ENCODE results near the gene WDHD1. TPM values are rescaled to one million over a fixed set of nuclear protein-coding genes. Genes with fewer than 3 reads are reported as not detected.
"Not testable (repeated sequence)": the region's sequence is repeated elsewhere in the genome, so short reads cannot be mapped to it uniquely, and the experiment has no call there.

The WDHD1 gene
- total RNA-seq, 4 donors from 2014 or later: 1.3 to 3.4 (median 2.3) TPM

DNA sequence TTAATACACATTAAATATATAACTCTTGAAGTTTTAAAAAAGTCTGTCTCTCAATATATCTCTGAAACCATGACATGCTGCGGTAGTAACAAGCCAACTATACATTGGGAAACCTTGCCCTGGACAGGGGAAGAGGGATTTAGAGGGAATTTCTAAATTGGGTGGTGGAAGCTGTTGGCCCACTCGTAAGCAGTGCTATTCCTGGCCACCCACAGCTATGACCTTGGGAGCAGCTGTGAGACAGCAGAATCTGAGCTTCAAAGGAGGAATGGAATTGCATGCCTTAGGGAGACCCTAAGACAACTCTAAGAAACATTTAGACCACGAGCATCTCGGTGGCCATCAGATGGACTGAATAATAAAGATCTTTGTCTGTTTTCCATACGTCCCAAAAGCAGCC, 108.5 kb downstream of the WDHD1 start:
- H3K4me3 ChIP-seq: no peak overlapping the region
- H3K4me1 ChIP-seq: no peaks in the 10 kb centered on the region
- DNase-seq (ENCODE audit: low spot score in 2 of 2): no peak
- no peaks in the 10 kb centered on the region for H3K27me3 ChIP-seq
- H3K9me3 ChIP-seq: no peaks in the 10 kb centered on the region
- no peak overlapping the region for H3K27ac ChIP-seq
- WGBS: 62% methylated on average over 5 of the region's 5 CpGs
- TF ChIP-seq POLR2A (IDR thresholded peaks at IDR 0.05) (no peak), POLR2AphosphoS5 (IDR thresholded peaks at IDR 0.05) (no peak), EP300 (IDR thresholded peaks at IDR 0.05) (no peak)
- TF ChIP-seq, protein P1, sequence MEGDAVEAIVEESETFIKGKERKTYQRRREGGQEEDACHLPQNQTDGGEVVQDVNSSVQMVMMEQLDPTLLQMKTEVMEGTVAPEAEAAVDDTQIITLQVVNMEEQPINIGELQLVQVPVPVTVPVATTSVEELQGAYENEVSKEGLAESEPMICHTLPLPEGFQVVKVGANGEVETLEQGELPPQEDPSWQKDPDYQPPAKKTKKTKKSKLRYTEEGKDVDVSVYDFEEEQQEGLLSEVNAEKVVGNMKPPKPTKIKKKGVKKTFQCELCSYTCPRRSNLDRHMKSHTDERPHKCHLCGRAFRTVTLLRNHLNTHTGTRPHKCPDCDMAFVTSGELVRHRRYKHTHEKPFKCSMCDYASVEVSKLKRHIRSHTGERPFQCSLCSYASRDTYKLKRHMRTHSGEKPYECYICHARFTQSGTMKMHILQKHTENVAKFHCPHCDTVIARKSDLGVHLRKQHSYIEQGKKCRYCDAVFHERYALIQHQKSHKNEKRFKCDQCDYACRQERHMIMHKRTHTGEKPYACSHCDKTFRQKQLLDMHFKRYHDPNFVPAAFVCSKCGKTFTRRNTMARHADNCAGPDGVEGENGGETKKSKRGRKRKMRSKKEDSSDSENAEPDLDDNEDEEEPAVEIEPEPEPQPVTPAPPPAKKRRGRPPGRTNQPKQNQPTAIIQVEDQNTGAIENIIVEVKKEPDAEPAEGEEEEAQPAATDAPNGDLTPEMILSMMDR (IDR thresholded peaks at IDR 0.05): no peak
- no peaks in the 10 kb centered on the region for H3K36me3 ChIP-seq

DNA sequence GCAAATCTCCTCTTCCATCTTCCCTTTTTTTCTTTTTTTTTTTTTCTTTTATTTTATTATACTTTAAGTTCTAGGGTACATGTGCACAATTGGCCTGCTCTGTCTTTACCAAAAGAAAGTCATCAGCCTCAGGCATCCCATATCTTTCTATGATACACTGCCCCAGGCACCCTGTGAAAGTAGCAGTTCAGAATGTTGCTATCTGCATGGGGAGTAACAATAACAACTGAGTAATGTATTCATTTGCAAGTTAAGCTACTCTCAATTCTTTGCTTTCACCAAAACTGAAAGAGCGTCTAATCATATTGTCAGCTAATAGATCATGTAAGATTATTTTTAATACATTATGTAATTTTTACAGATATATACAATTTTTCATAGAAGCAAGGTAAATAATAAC, 110.8 kb downstream of the WDHD1 start:
- 88% methylated on average over 1 of the region's 1 CpG for WGBS
- no peaks in the 10 kb centered on the region for H3K27me3 ChIP-seq
- no peak for TF ChIP-seq EP300 (IDR thresholded peaks at IDR 0.05)
- no peak for TF ChIP-seq POLR2A (IDR thresholded peaks at IDR 0.05)
- H3K36me3 ChIP-seq: no peaks in the 10 kb centered on the region
- no peak overlapping the region for H3K27ac ChIP-seq
- H3K9me3 ChIP-seq: no peaks in the 10 kb centered on the region
- H3K4me1 ChIP-seq: no peaks in the 10 kb centered on the region
- H3K4me3 ChIP-seq: no peak overlapping the region
- no peak for DNase-seq (ENCODE audit: low spot score in 2 of 2)

DNA sequence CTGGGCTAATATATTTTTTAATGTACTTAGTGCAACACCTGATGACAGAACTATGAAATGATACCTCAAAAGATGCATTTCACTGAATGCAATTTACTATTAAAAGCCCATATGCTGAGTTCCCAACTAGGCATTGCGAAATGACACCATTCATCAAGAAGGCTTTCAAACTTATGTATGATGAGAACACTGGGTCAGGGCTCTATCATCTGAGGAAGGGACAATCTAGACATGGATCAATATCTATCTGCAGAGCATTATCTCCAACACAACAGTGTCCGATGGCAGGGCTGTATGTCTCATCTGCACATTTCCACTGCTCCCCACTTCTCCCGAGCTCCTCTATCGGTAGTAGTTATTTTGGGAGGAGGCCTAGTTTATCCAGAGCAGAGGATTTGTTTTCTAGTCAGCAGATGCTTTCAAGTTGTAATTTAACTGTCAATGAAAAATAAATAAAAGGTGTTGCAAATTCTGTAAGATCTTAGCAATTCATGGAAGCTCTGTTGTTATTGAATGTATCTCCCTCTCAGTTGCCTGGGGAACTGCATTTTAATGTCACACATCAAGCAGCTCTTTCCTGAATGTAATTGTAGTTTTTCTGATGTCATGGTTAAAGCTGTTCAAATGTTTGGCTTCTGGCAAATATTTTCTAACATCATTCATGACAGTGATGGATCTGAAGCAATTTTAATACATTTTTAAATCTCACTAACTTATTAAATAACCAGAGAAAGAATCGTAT, 116.9 kb downstream of the WDHD1 start:
- Histone ChIP-seq H3K27me3 (no peaks in the 10 kb centered on the region), H3K4me1 (no peaks in the 10 kb centered on the region), H3K4me3 (no peak overlapping the region), H3K36me3 (no peaks in the 10 kb centered on the region), H3K27ac (no peak overlapping the region), H3K9me3 (no peaks in the 10 kb centered on the region)
- WGBS: 94% methylated on average over 5 of the region's 5 CpGs
- no peak for DNase-seq (ENCODE audit: low spot score in 2 of 2)
- TF ChIP-seq POLR2A (IDR thresholded peaks at IDR 0.05): no peak
- TF ChIP-seq, protein P1 (IDR thresholded peaks at IDR 0.05): no peak
- no peak for TF ChIP-seq EP300 (IDR thresholded peaks at IDR 0.05)
- no peak for TF ChIP-seq POLR2AphosphoS5 (IDR thresholded peaks at IDR 0.05)

DNA sequence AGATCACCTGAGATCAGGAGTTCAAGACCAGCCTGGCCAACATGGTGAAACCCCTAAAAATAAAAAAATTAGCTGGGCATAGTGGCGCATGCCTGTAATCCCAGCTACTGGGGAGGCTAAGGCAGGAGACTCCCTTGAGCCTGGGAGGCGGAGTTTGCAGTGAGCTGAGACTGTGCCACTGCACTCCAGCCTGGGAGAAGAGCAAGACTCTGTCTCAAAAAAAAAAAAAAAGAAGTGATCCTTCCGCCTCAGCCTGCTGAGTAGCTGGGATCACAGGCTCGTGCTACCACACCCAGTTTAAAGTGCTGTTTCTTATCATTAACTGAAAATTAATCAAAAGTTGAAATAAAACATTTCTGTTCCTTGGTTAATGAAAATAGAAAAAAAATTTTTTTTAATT, 117.9 kb downstream of the WDHD1 start:
- not testable (repeated sequence) for H3K36me3 ChIP-seq; DNase-seq (ENCODE audit: low spot score in 2 of 2); H3K4me1 ChIP-seq; H3K4me3 ChIP-seq; H3K27ac ChIP-seq; H3K9me3 ChIP-seq; H3K27me3 ChIP-seq
- WGBS: 78% methylated on average over 4 of the region's 4 CpGs

DNA sequence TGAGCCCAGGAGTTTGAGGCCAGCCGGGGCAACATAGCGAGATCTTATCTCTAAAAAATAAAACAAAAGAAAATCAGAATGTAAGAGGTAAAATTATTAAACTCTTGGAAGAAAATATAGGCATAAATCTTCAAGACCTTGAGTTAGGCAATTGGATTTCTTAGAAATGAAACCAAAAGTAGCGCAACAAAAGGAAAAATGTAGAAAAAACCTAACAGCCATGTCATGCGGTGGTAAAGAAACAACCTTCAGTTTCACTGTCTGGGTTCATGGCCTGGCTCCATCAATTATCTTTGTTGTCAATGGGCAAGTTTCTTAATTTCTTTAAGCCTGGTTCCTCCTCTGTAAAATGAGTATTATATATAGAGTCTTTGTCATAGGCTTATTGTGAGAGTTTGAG, 118.7 kb downstream of the WDHD1 start:
- Histone ChIP-seq H3K4me3 (no peak overlapping the region), H3K9me3 (no peaks in the 10 kb centered on the region), H3K27ac (no peak overlapping the region), H3K36me3 (no peaks in the 10 kb centered on the region), H3K27me3 (no peaks in the 10 kb centered on the region), H3K4me1 (peaks cover under 1% of the 10 kb centered on the region)
- TF ChIP-seq POLR2A (IDR thresholded peaks at IDR 0.05) (no peak), POLR2AphosphoS5 (IDR thresholded peaks at IDR 0.05) (no peak), EP300 (IDR thresholded peaks at IDR 0.05) (no peak)
- TF ChIP-seq, protein P1 (IDR thresholded peaks at IDR 0.05): no peak
- DNase-seq (ENCODE audit: low spot score in 2 of 2): no peak
- WGBS: 87% methylated on average over 4 of the region's 4 CpGs

DNA sequence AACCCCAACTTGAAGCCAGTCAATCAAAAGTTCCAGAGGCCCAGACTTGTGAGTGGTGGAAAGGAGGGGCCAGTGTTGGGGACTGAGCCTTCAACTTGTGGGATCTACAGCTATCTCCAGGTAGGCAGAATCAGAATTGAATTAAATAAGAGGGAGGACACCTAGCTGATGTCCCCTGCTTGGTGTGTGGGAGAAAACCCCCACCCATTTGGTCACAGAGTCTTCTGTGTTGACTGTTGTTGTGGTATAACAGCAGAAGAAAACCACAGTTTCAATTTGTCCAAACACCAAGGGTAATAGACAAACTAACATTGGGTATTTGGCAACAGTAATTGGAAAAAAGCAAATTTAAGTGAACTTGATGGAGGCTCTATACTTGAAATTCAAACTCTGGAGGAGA, 120.8 kb downstream of the WDHD1 start:
- H3K4me1 ChIP-seq: peaks cover 12% of the 10 kb centered on the region
- H3K36me3 ChIP-seq: no peaks in the 10 kb centered on the region
- no peak for TF ChIP-seq POLR2AphosphoS5 (IDR thresholded peaks at IDR 0.05)
- TF ChIP-seq, protein P1 (IDR thresholded peaks at IDR 0.05): no peak
- no peak for TF ChIP-seq POLR2A (IDR thresholded peaks at IDR 0.05)
- no peak for TF ChIP-seq EP300 (IDR thresholded peaks at IDR 0.05)
- H3K27me3 ChIP-seq: no peaks in the 10 kb centered on the region
- no peak overlapping the region for H3K4me3 ChIP-seq
- no peaks in the 10 kb centered on the region for H3K9me3 ChIP-seq
- DNase-seq (ENCODE audit: low spot score in 2 of 2): no peak
- H3K27ac ChIP-seq: no peak overlapping the region
